Stimulated activated CD8-positive, alpha-beta memory T cell treated with anti-CD3 and anti-CD28 coated beads, Interleukin-15, amount 100 ng/mL, for 1 hour (primary cell): ENCODE measurements around the gene PACRG.

Experiments
- DNase-seq: peaks from one replicate; pipeline ENCODE4 v3.0.0-alpha.2; 2020; ENCODE audit warnings: low read depth

The PACRG gene

GRCh38 chr6:163241683-163242082 lies 513.9 kb downstream of the PACRG start:
- no peak for DNase-seq

GRCh38 chr6:163243083-163243482 lies 515.3 kb downstream of the PACRG start:
- no peak for DNase-seq

DNA sequence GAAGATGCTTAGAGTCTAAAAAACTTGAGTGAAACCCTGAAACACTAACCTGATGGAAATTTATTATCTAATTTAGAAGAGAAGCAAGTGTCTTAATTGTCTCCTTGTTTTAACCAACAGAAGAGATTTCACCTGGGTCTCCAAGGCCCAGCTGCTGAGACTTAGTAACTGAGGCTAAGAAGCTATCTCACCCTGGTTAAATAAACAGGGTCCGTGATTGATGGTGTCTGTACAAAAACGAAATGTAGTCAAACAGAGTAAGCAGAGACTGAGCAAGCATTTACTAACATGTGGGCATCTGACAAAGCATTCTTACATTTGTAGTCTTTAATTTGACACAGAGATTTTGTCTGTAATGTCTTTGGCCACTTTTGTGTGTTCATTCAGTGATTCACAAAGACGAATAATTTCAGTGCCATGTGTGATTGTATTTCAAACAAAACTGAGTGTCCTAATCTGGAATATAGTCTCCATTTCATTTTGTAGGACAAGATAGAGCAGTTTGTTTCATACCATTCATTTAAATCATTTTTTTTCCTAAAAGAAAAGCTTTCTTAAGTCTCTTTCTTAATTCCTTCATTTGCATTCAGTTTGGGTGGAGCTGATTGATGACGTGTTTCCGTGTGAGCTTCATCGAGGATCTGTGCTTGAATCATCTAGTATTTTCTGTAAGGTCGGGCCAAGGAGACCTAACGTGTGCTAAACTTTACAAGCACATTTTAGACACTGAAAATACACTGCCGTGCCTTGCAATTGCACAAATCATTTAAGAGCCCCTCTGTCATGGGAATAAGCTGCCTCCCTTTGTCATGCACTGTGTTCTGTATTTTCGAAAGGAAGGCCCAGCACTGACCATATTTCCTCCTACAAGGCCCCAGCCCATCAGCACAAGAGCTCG lies 516.2 kb downstream of the PACRG start:
- no peak for DNase-seq

DNA sequence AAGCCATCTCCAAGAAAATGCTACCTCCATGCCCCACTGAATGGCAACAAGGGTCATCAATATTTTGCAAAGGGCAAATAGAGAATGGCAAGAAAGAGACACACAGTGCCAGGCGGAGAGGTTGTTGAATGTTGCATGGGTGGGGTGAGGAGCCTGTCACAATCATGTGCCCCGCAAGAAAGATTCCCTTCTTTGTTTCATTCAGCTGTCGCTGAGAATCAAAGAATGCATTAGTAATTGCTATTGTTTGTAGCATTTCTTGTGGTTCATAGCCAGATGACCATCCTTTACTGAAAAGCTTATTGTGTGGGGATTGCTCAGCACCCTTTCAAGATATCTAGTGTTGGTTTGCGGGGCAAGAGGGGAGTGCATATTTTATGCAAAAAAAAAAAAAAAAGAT lies 520.3 kb downstream of the PACRG start:
- no peak for DNase-seq

DNA sequence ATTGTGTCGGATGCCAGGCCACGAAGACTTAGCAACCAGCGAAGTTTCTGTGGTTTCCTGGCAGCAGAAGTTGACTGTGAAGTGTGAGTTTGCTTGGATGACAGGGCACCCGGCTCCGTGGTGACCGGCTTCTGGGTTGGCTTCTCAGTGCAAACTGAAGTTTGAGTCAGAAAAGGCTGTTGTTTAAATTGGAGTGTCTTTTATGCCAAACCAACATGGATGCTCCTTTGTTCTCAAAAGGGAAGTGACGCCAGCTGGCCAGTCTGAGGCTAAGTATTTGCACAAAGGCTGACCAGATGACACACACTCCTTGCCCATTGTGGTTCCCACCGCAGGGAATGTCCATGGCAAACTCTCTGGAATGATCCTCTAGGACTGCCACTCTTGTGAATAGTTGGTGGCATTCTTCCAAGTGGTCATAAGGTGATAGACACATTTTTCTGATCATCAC lies 521.9 kb downstream of the PACRG start:
- no peak for DNase-seq

GRCh38 chr6:163250116-163250515 lies 522.3 kb downstream of the PACRG start:
- no peak for DNase-seq

DNA sequence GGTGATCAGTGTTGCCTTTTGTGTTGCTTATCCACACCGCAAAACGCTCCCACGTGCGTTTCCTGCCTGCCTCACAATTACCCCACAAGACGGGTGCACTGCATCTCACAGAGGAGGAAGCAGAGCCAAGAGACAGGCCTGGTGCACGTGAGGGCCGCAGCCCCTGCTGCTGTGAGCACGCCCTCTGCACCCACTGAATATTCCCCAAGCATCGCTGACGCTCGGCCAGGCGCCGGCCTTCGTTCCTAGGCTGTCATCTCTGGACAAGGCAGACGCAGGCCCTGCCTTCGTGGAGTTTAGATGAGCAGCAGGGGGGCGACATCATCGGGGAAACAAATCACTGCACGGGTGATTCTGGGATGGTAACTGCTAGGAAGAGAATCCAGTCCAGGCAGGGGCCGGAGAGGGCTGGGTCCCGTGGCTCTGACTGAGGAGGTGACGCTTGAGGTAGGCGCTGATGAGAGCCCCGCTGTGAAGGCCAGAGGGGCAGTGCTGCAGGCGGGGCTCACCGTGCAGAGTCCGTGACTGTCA lies 524.4 kb downstream of the PACRG start:
- DNase-seq, result no peak

GRCh38 chr6:163253556-163254213 lies 525.9 kb downstream of the PACRG start:
- no peak for DNase-seq

DNA sequence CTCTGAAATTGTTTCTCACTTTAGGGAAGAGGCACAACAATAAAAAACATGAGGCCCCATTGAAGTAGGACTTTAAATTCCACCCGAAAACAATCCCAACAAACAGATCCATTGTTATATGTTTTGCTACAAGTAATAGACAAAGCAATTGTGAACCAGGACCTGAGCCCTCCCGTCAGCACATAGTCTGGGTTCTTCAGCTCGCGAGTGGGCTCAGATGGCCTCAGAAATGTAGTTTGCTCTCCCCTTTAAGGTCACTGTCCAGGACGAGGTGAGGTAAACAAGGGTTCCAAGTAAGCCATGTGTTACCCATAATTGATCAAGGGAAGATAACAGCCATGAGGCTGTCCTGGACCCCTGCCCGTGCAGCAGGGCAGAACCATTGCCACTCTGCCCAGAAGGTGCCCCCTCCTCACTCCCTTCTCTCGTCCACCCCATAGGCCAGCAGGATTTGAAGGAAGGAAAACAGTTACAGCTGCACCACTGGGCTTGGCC lies 526.6 kb downstream of the PACRG start:
- no peak for DNase-seq

DNA sequence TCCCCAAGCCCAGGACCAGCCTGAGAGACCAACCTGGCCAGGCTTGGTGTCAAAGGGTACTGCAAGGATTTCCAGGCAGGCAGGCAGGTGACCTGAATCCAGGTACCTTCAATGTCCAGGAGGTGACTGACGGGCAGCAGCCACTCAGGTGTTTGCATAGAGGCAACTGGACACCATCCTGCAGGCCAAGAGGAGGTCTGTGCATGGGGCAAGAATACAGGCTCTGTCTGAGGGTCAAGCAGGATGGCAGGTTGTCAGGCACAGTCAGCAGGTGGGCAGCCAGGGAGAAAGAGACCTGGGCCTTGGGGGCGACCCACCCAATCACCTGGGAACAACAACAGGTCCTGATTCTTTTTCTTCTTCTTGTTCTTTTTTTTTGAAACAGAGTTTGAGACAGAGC lies 527.5 kb downstream of the PACRG start:
- DNase-seq, result no peak

GRCh38 chr6:163259689-163260088 lies 531.9 kb downstream of the PACRG start:
- DNase-seq, result no peak

DNA sequence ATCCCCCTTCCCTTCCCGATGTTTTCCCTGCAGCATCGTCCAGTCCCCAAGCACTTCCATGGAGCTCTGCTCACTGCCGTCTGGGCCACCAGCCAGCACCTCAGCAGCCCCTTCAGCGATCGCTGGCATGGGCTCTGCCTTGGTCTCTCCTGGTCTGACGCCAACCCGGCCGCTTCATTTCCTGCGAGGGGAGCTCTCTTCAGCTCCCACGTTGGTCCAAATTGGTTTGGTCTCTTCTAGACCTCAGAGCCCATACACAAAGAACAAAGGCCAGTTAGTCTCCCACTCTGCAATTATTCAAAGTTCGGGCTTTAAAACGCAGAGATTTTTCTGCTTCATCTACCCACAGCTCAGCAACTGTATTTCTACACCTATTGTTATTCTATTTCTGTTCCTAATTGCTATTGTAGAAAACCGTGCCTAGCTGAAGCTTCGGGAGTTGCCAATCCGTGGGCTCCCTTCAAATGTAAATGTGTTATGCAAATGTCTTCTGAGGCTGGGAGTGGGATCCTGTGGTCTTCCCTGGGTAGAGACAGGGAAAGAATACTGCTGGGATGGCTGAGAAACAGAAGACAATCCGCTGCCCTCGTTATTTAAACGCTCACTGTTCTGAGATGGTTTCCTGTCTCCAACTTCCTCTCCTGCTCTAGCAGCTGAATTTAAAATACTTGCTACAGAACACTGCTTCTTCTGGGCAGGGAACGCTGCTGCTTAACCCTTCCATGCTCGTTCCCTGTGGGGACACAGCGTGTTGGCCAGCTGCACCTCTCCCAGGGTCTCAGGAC lies 532.5 kb downstream of the PACRG start:
- no peak for DNase-seq

DNA sequence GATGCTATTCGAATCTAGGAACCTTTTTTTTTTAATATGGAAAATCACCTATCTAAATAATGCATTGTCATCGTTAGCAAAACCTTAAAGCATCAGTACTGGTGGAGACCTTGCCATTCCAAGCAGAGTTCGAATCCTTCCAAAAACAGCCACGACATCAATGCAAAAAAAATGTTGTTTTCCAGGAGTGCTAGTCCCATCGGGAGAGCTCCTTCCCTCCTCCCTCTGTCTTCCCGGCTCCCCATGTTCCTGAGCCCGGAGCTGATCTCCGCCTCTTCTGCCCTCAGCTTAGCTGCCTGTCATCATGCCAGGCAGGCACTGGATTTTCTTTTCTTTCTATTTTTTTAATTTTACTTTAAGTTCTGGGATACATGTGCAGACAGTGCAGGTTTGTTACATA lies 533.1 kb downstream of the PACRG start:
- DNase-seq, result no peak

GRCh38 chr6:163261361-163261760 lies 533.6 kb downstream of the PACRG start:
- no peak for DNase-seq

DNA sequence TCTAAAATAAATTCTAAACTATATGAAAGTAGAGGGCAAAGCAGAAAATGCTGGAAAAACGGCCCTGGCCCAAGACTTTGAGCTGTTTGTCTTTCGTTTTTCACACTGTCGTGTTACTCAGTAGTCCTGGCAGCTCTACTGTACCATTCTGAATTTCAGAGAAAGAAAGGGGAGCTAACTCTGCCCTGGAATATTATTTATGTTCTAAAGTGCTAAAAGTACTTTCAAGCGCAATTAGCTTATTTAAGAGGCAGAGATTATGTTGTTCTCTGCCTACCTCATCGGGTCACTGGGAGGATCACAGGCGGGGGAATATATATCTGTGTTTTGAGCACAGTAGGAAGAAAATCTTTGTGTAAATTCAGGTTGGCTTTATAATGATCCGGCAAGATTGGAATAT lies 534.3 kb downstream of the PACRG start:
- no peak for DNase-seq

- no peak for DNase-seq
Observed at GRCh38 chr6:163263196-163263595, 535.4 kb downstream of the PACRG start.

DNA sequence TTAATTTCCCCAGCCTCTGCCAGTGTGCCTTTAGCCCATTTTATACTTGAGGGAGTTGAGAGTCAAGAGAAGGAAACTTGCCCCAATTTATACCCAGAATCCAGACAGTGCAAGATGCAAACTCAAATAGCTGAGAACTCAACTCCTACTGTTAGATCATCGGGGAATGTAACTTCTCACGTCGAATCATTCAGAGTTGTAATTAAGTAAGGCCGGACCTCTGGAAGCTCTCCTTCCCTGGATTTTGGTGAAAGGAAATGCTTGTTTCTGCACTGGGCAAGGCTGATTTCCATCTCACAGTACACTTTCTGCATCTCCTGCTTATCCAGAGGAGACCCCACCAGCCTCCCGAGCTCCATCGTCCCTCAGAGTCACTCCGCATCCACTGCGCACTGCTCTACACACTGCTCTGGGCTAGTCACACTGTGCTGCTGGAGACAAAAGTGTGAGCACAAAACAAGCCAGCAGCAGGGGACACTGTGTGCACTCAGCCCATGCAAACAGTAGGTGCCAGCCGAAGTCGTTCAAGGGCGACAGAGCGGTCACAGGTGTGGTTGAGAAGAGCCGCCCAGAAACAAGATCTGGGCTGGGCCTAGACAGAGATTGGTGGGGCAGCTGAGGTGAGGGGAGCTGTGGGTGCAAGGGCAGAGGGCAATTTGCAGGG lies 536.4 kb downstream of the PACRG start:
- no peak for DNase-seq

DNA sequence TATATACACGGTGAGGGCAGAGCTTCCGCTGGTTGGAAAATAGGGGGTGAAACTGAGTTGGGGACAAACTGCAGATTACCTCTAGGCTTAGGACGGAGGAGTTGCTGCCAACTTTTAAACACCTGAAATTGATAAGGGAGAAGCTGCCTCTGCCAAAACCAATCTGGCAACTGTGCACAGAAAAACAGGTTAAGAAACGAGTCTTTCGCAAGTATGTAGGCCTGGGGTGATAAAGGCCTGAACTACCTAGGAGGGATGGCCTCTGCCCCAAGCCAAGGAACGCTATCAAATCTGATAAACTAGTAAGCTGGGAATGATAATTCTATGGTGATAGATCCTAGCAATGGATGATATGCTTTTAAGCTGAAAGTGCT lies 536.9 kb downstream of the PACRG start:
- no peak for DNase-seq

GRCh38 chr6:163281634-163282033 lies 553.9 kb downstream of the PACRG start:
- no peak for DNase-seq

GRCh38 chr6:163282672-163283071 lies 554.9 kb downstream of the PACRG start:
- DNase-seq, result no peak

DNA sequence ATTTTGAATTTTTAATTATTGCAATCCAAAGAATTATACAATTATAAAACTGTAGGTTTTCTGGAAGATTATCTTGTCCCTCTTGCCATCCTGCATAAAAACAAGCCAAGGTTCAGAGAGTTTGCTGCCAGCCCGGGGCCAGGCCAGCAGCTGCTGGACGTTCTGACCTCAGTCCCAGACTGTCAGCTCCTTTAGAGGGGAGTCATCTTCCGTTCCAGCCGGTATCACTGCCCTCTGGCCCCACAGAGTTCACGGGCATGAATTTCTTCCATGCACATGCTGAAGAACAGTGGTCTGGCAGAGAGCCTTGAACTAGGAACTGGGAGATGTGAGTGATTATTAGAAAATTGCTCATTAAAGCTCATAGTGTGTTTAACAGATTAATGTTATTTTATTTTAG lies 556.4 kb downstream of the PACRG start:
- DNase-seq, result no peak

DNA sequence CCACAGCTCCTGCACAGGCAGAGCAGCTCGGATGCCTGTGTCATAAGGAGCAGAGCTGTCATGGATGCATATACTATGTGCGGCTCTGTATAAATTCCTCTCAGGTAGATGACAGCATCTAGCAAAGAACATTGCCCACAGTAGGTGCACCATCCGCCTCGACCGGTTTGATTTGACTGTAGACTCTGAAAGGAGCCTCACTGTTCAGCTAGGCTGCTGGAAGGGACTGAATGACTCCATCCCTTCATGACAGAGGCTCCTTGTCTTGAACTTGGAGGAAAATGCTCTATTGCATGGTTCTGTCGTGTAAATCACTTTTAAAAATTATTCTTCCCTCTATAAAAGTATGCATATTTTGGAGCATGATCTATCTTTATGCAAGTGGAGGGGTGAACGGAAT lies 557.9 kb downstream of the PACRG start:
- no peak for DNase-seq
